Measurements from ENCODE around the gene KBTBD3. TPM values are rescaled to one million over a fixed set of nuclear protein-coding genes. Genes with fewer than 3 reads are reported as not detected.

KBTBD3 gene
- total RNA-seq, 1 experiment from 2014 or later = 2.9 TPM

DNA sequence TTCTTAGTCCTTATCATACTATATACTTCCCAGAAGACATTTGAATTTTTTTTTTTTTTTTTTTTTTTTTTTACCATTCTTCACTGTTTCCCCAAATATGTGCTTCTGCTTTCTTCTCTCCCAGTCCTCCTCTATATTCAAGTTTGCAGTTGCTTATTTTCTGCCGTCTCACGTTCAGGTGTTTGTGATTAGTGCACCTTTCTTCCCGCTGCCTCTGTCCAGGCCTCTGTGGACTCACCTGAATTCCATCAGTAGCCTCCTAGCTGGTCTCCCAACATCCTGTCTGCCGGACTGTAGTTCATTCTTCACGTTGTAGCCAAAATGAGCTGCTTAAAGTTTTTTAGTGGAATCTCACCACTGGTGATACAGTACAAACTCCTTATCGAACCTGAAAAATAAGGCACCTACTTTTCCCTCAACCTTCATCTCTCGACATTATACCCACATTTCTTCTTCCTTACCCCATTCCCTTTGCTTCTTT, 54.3 kb downstream of the KBTBD3 start:
- no peak for DNase-seq (ENCODE audit: unreplicated experiment)
- peak overlapping the region; percentile 96 for H3K4me3 Mint-ChIP-seq (ENCODE audit: unreplicated experiment)
- H3K27ac Mint-ChIP-seq (ENCODE audit: low read depth, unreplicated experiment) = peak overlapping the region; percentile 75
- intact Hi-C loops (cut with micrococcal nuclease) = loop anchor here (1.0 kb wide), 1 partner anchor 54 kb away; the partner anchor contains the start of genes AASDHPPT and KBTBD3
- POLR2A ChIA-PET = interaction anchor here (0.6 to 2.6 kb wide), 5 partner anchors 9 to 82 kb away, joined by 3 to 20 read pairs (median 5); partner anchors contain the start of genes AASDHPPT and KBTBD3
- H3K4me1 Mint-ChIP-seq (ENCODE audit: insufficient read depth, unreplicated experiment) = peaks cover 42% of the 10 kb centered on the region
- no peaks in the 10 kb centered on the region for H3K27me3 Mint-ChIP-seq (ENCODE audit: insufficient read depth, unreplicated experiment)
- H3K9me3 Mint-ChIP-seq (ENCODE audit: unreplicated experiment) = peaks cover 7% of the 10 kb centered on the region
- TF ChIP-seq, protein P1, sequence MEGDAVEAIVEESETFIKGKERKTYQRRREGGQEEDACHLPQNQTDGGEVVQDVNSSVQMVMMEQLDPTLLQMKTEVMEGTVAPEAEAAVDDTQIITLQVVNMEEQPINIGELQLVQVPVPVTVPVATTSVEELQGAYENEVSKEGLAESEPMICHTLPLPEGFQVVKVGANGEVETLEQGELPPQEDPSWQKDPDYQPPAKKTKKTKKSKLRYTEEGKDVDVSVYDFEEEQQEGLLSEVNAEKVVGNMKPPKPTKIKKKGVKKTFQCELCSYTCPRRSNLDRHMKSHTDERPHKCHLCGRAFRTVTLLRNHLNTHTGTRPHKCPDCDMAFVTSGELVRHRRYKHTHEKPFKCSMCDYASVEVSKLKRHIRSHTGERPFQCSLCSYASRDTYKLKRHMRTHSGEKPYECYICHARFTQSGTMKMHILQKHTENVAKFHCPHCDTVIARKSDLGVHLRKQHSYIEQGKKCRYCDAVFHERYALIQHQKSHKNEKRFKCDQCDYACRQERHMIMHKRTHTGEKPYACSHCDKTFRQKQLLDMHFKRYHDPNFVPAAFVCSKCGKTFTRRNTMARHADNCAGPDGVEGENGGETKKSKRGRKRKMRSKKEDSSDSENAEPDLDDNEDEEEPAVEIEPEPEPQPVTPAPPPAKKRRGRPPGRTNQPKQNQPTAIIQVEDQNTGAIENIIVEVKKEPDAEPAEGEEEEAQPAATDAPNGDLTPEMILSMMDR (IDR thresholded peaks at IDR 0.05; ENCODE audit: unreplicated experiment) = no peak
- peaks cover 23% of the 10 kb centered on the region for H3K36me3 Mint-ChIP-seq (ENCODE audit: insufficient read depth, unreplicated experiment)
- BruUV-seq (replicated peaks) = TSS peak; percentile 85
- CTCF ChIA-PET = interaction anchor here (0.6 to 1.6 kb wide), 2 partner anchors 53 to 1668 kb away, joined by 3 read pairs; no protein-coding TSS in a partner anchor

DNA sequence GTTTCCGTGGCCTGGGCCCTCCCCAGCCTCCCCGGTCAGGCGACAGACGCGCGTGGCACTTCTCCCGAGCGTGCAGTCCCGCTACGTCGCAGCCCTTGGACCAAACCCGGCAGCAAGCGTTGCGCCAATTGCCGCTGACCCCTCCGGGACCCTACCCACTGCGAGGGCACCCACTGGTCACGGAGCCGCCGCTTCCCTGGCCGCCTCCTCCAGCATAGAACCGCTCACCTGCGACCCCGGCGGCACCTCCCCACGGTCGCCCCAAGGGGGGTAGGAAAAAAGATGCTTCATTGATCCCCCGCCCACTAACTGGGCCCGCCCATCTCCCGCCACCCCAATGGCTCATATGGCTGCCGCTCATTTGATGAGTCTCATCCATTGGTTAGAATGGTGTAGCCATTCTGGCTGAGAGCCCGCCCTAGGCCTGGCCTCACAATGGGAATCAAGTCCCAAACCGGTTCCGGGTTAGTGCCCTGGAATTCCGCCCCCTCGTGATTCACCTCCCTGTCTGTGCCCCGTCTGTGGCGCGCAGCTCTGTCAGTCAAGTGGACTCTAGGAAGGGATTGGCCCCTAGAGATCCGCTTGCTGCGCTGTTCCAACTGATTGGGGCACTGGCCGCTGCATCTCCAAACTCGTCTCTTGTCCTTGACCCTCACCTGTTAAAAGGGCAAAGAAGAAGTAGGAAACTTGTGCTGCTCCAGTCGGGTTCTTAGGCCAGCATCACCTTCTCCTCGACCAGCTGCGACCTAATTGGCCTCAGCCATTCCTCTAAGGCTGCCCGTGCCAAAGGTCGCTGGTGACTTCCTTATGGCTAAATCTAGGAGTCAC, 55.0 kb downstream of the KBTBD3 start, which contains the start of gene MSANTD4:
Gene MSANTD4 (minus strand): TSS at position 274 of the 828 bp plus-strand sequence. CDS start 11,323 bp downstream, outside the sequence.
- ChIA-PET CTCF (interaction anchor here (1.6 kb wide), 1 partner anchor 54 kb away, joined by 3 read pairs; no protein-coding TSS in a partner anchor), POLR2A (interaction anchor here (0.6 to 2.6 kb wide), 5 partner anchors 9 to 81 kb away, joined by 3 to 20 read pairs (median 5); partner anchors contain the start of genes AASDHPPT and KBTBD3)
- peak; percentile 100 for DNase-seq (ENCODE audit: unreplicated experiment)
- Mint-ChIP-seq H3K27me3 (ENCODE audit: insufficient read depth, unreplicated experiment) (no peaks in the 10 kb centered on the region), H3K36me3 (ENCODE audit: insufficient read depth, unreplicated experiment) (peaks cover 23% of the 10 kb centered on the region), H3K9me3 (ENCODE audit: unreplicated experiment) (peaks cover 7% of the 10 kb centered on the region), H3K4me3 (ENCODE audit: unreplicated experiment) (peak within 1 kb of the TSS; percentile 96), H3K4me1 (ENCODE audit: insufficient read depth, unreplicated experiment) (peaks cover 42% of the 10 kb centered on the region), H3K27ac (ENCODE audit: low read depth, unreplicated experiment) (peak within 1 kb of the TSS; percentile 75)
- TF ChIP-seq, protein P1 (IDR thresholded peaks at IDR 0.05; ENCODE audit: unreplicated experiment) = no peak
- intact Hi-C loops (cut with micrococcal nuclease) = loop anchor here (1.0 kb wide), 1 partner anchor 55 kb away; the partner anchor contains the start of genes AASDHPPT and KBTBD3
- BruUV-seq (replicated peaks) = no TSS peak

DNA sequence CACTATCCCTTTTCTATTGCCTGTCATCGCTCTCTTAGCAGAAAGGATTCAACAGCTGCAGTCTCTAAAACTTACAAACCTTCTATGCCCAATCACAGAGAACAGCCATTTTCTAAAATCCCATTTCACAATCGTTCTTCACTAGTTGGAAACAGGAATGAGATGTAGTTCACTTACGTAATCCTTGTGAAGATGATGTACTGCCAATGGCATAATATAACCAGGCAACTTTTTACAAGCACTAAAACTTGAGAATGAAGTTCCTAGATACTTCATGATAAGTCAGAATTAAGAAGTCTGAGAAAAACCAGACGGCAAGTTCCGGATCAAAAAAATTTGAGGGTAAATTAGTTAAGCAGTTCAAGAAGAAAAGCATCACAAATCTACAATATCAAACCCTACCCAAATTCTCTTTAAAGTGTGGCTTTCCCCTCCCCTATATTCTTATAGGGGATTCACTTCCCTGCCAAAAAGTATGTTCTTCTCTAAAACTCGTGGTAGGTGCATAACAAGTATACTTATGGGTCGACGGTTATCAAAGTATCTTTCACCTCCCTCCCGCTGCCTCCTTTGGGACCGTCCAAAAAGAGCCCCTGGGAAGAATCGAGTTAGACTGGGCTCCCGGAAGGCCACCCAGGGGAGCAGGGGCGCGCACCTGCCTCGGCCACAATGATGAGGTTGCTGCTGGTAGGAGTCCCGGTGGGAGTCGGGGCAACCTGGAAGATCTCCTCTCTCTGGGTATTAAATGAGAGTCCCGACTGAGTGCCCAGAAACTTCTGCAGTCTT, 55.8 kb downstream of the KBTBD3 start:
- peak overlapping the region; percentile 96 for H3K4me3 Mint-ChIP-seq (ENCODE audit: unreplicated experiment)
- DNase-seq (ENCODE audit: unreplicated experiment) = peak; percentile 56
- peaks cover 45% of the 10 kb centered on the region for H3K4me1 Mint-ChIP-seq (ENCODE audit: insufficient read depth, unreplicated experiment)
- H3K27ac Mint-ChIP-seq (ENCODE audit: low read depth, unreplicated experiment) = peak overlapping the region; percentile 75
- CTCF ChIA-PET = interaction anchor here (1.5 kb wide), 1 partner anchor 9 kb away, joined by 4 read pairs; no protein-coding TSS in a partner anchor
- no TSS peak for BruUV-seq (replicated peaks)
- intact Hi-C loops (cut with micrococcal nuclease) = no loop called here
- H3K27me3 Mint-ChIP-seq (ENCODE audit: insufficient read depth, unreplicated experiment) = no peaks in the 10 kb centered on the region
- TF ChIP-seq, protein P1 (IDR thresholded peaks at IDR 0.05; ENCODE audit: unreplicated experiment) = no peak
- peaks cover 23% of the 10 kb centered on the region for H3K36me3 Mint-ChIP-seq (ENCODE audit: insufficient read depth, unreplicated experiment)
- POLR2A ChIA-PET = interaction anchor here (1.8 kb wide), 1 partner anchor 55 kb away, joined by 11 read pairs; the partner anchor contains the start of genes AASDHPPT and KBTBD3
- peaks cover 7% of the 10 kb centered on the region for H3K9me3 Mint-ChIP-seq (ENCODE audit: unreplicated experiment)
